Measurements from ENCODE around the gene SF3B2.
A peak's percentile ranks its signal among the peaks of the same experiment; 100 is the strongest.

SF3B2 gene

GRCh38 chr11:66068154-66068821 lies 16.1 kb downstream of the SF3B2 start:
- TF ChIP-seq CTCF (IDR thresholded peaks at IDR 0.05; ENCODE audit: extremely low read depth, insufficient read depth, missing control alignments) = peak; percentile 82
- in situ Hi-C loops (cut with MboI; ENCODE audit: low pct_unique_long_range_greater_than_20kb, low sequenced_read_pairs, unreplicated experiment) = no loop called here
- peak; percentile 67 for DNase-seq (ENCODE audit: low spot score)

- in situ Hi-C loops (cut with MboI; ENCODE audit: low pct_unique_long_range_greater_than_20kb, low sequenced_read_pairs, unreplicated experiment) = no loop called here
- peak; percentile 37 for TF ChIP-seq CTCF (IDR thresholded peaks at IDR 0.05; ENCODE audit: extremely low read depth, insufficient read depth, missing control alignments)
- peak; percentile 65 for DNase-seq (ENCODE audit: low spot score)
Observed at GRCh38 chr11:66068923-66069714, 17.0 kb downstream of the SF3B2 start.

- peak; percentile 95 for DNase-seq (ENCODE audit: low spot score)
- in situ Hi-C loops (cut with MboI; ENCODE audit: low pct_unique_long_range_greater_than_20kb, low sequenced_read_pairs, unreplicated experiment) = no loop called here
- no peak for TF ChIP-seq CTCF (IDR thresholded peaks at IDR 0.05; ENCODE audit: extremely low read depth, insufficient read depth, missing control alignments)
Observed at GRCh38 chr11:66069715-66070603, 17.8 kb downstream of the SF3B2 start, which contains the start of gene PACS1. Gene PACS1, plus strand, starts transcription at chr11:66070272. Its CDS starts 215 bp downstream, at chr11:66070487.

- TF ChIP-seq CTCF (IDR thresholded peaks at IDR 0.05; ENCODE audit: extremely low read depth, insufficient read depth, missing control alignments) = no peak
- DNase-seq (ENCODE audit: low spot score) = peak; percentile 62
- in situ Hi-C loops (cut with MboI; ENCODE audit: low pct_unique_long_range_greater_than_20kb, low sequenced_read_pairs, unreplicated experiment) = no loop called here
Observed at GRCh38 chr11:66070604-66071380, 18.6 kb downstream of the SF3B2 start.

- TF ChIP-seq CTCF (IDR thresholded peaks at IDR 0.05; ENCODE audit: extremely low read depth, insufficient read depth, missing control alignments) = no peak
- DNase-seq (ENCODE audit: low spot score) = peak; percentile 47
- in situ Hi-C loops (cut with MboI; ENCODE audit: low pct_unique_long_range_greater_than_20kb, low sequenced_read_pairs, unreplicated experiment) = no loop called here
Observed at GRCh38 chr11:66071381-66071801, 19.2 kb downstream of the SF3B2 start.

Measured in GM13977 (cell line).